ENCODE results near the gene RALGDS. TPM values are rescaled to one million over a fixed set of nuclear protein-coding genes. Genes with fewer than 3 reads are reported as not detected.

Gene RALGDS
- total and polyA plus RNA-seq, 2 of the 13 experiments (the other 11 are each of a cell fraction or from before 2014, with no cell fraction given) = 12.9 to 25.5 TPM

DNA sequence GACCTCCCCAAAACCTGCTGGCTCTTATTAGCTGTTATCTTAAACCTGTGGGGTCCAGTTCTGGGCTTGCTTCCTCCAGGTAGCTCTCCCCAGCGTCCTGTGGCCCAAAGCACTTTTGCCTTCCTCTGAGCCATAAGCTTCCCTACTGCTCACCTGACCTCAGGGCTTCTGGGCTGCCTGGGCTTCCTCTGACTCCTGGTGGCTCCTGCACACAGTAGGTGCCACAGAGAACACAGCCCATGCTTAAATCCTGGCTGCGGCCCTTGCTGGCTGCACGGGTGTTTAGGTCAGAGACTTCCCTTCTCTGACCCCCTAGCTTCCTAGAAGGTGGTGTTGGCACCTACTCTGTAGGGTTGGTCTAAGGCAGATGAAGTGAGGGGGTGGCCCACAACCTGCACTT lies 2.5 kb downstream of the RALGDS start:
- intact Hi-C loops (cut with micrococcal nuclease; ENCODE audit: unreplicated experiment) = no loop called here
- no peak overlapping the region for H3K27ac ChIP-seq (ENCODE audit: extremely low read length, insufficient read depth, low read length)
- ChIA-PET CTCF (ENCODE audit: low intra/inter-chr PET ratio, low total read pairs) (no interaction called here), POLR2A (interaction anchor here (1.6 kb wide), 1 partner anchor 26 kb away, joined by 5 read pairs; no protein-coding TSS in a partner anchor)
- DNase-seq (ENCODE audit: low spot score) (no peak), ATAC-seq (no peak), FAIRE-seq (no peak)
- H3K27me3 ChIP-seq (ENCODE audit: control insufficient read depth in 1 of 2, insufficient read depth in 2 of 2, low read length in 2 of 2) = no peaks in the 10 kb centered on the region
- peaks cover 25% of the 10 kb centered on the region; the same call in 1 of the 2 replicates for H4K20me1 ChIP-seq (ENCODE audit: insufficient read depth, low read length)
- no peaks in the 10 kb centered on the region for H3K9me3 ChIP-seq (ENCODE audit: low read length)
- BruUV-seq (replicated peaks) = no TSS peak
- no peak overlapping the region for H3K4me2 ChIP-seq (ENCODE audit: low read depth, low read length)
- in situ Hi-C loops (cut with HindIII; ENCODE audit: extremely low pct_ligation_motif_present, low pct_unique_long_range_greater_than_20kb) = no loop called here
- TF ChIP-seq ZNF264 (CRISPR knock-in tag; IDR thresholded peaks at IDR 0.05) = no peak
- TF ChIP-seq, protein P1, sequence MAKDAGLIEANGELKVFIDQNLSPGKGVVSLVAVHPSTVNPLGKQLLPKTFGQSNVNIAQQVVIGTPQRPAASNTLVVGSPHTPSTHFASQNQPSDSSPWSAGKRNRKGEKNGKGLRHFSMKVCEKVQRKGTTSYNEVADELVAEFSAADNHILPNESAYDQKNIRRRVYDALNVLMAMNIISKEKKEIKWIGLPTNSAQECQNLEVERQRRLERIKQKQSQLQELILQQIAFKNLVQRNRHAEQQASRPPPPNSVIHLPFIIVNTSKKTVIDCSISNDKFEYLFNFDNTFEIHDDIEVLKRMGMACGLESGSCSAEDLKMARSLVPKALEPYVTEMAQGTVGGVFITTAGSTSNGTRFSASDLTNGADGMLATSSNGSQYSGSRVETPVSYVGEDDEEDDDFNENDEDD (CRISPR knock-in tag; IDR thresholded peaks at IDR 0.05; ENCODE audit: borderline replicate concordance) = no peak
- no peak for TF ChIP-seq ZNF616 (CRISPR knock-in tag; IDR thresholded peaks at IDR 0.05; ENCODE audit: low read depth)
- TF ChIP-seq GABPA (IDR thresholded peaks at IDR 0.05; ENCODE audit: low read depth, low read length) = no peak
- TF ChIP-seq GABPA (CRISPR knock-in tag; IDR thresholded peaks at IDR 0.05; ENCODE audit: low read depth) = no peak
- TF ChIP-seq ZNF317 (CRISPR knock-in tag; IDR thresholded peaks at IDR 0.05) = no peak
- TF ChIP-seq ZNF570 (CRISPR knock-in tag; IDR thresholded peaks at IDR 0.05; ENCODE audit: borderline replicate concordance) = no peak
- 94% methylated on average over 3 of the region's 3 CpGs for WGBS (ENCODE audit: low lambda C conversion rate)
- no peaks in the 10 kb centered on the region; a peak in 1 of 5 replicates for H3K36me3 ChIP-seq (replicated peaks in 1 of 2; ENCODE audit: control insufficient read depth in 1 of 2, insufficient read depth in 2 of 2, low read length in 2 of 2)
- no peaks in the 10 kb centered on the region for H3K79me2 ChIP-seq (ENCODE audit: insufficient read depth, low read length)
- H2AFZ ChIP-seq (ENCODE audit: low read length) = no peak overlapping the region
- H3K4me1 ChIP-seq (ENCODE audit: insufficient read depth, low read length) = peaks cover 57% of the 10 kb centered on the region
- no peak overlapping the region for H3K4me3 ChIP-seq (replicated peaks in 1 of 3; ENCODE audit: insufficient read depth in 1 of 3, low read depth in 2 of 3, low read length in 3 of 3)
- no peak overlapping the region for H3K9ac ChIP-seq (ENCODE audit: insufficient read depth, low read depth, low read length)

DNA sequence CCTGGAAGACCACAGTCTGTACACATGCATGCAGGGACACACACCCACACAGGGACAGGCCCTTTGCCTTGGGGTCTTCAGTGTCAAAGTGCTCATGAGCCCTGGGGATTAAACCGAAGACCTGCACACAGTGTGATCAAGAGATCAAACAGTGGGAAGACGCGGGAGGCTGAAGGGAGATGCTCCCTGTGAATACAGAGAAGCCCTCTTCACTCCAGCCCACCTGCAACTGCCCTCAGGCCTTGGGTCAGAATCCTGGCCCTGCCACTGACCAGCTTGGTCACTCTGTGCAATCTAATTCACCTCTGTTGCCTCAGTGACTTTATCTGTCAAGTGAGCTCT lies 2.9 kb downstream of the RALGDS start:
- DNase-seq (ENCODE audit: low spot score) (no peak), FAIRE-seq (no peak), ATAC-seq (no peak)
- no peaks in the 10 kb centered on the region; a peak in 1 of 5 replicates for H3K36me3 ChIP-seq (replicated peaks in 1 of 2; ENCODE audit: control insufficient read depth in 1 of 2, insufficient read depth in 2 of 2, low read length in 2 of 2)
- no peak overlapping the region for H3K4me2 ChIP-seq (ENCODE audit: low read depth, low read length)
- no peak overlapping the region for H2AFZ ChIP-seq (ENCODE audit: low read length)
- no peaks in the 10 kb centered on the region for H3K79me2 ChIP-seq (ENCODE audit: insufficient read depth, low read length)
- no peak overlapping the region for H3K4me3 ChIP-seq (replicated peaks in 1 of 3; ENCODE audit: insufficient read depth in 1 of 3, low read depth in 2 of 3, low read length in 3 of 3)
- H3K4me1 ChIP-seq (ENCODE audit: insufficient read depth, low read length) = peaks cover 56% of the 10 kb centered on the region
- H3K27me3 ChIP-seq (ENCODE audit: control insufficient read depth in 1 of 2, insufficient read depth in 2 of 2, low read length in 2 of 2) = no peaks in the 10 kb centered on the region
- in situ Hi-C loops (cut with HindIII; ENCODE audit: extremely low pct_ligation_motif_present, low pct_unique_long_range_greater_than_20kb) = no loop called here
- WGBS (ENCODE audit: low lambda C conversion rate) = 96% methylated on average over 3 of the region's 3 CpGs
- intact Hi-C loops (cut with micrococcal nuclease; ENCODE audit: unreplicated experiment) = no loop called here
- BruUV-seq (replicated peaks) = no TSS peak
- ChIA-PET POLR2A (interaction anchor here (1.6 kb wide), 1 partner anchor 26 kb away, joined by 5 read pairs; no protein-coding TSS in a partner anchor), CTCF (ENCODE audit: low intra/inter-chr PET ratio, low total read pairs) (no interaction called here)
- no peak overlapping the region for H3K9ac ChIP-seq (ENCODE audit: insufficient read depth, low read depth, low read length)
- H3K9me3 ChIP-seq (ENCODE audit: low read length) = no peaks in the 10 kb centered on the region
- TF ChIP-seq MATR3 (CRISPR knock-in tag; IDR thresholded peaks at IDR 0.05) (no peak), GATAD2A (CRISPR knock-in tag; IDR thresholded peaks at IDR 0.05) (no peak), ZNF737 (CRISPR knock-in tag; IDR thresholded peaks at IDR 0.05; ENCODE audit: borderline replicate concordance) (no peak)
- TF ChIP-seq, protein P2, sequence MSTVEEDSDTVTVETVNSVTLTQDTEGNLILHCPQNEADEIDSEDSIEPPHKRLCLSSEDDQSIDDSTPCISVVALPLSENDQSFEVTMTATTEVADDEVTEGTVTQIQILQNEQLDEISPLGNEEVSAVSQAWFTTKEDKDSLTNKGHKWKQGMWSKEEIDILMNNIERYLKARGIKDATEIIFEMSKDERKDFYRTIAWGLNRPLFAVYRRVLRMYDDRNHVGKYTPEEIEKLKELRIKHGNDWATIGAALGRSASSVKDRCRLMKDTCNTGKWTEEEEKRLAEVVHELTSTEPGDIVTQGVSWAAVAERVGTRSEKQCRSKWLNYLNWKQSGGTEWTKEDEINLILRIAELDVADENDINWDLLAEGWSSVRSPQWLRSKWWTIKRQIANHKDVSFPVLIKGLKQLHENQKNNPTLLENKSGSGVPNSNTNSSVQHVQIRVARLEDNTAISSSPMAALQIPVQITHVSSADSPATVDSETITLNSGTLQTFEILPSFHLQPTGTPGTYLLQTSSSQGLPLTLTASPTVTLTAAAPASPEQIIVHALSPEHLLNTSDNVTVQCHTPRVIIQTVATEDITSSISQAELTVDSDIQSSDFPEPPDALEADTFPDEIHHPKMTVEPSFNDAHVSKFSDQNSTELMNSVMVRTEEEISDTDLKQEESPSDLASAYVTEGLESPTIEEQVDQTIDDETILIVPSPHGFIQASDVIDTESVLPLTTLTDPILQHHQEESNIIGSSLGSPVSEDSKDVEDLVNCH (CRISPR knock-in tag; IDR thresholded peaks at IDR 0.05) = no peak
- H3K27ac ChIP-seq (ENCODE audit: extremely low read length, insufficient read depth, low read length) = no peak overlapping the region
- peaks cover 29% of the 10 kb centered on the region; the same call in 1 of the 2 replicates for H4K20me1 ChIP-seq (ENCODE audit: insufficient read depth, low read length)
